Activated B cell treated with CpG ODN at 0.5 μM for 24 hours (primary cell): ENCODE measurements around the gene NUDT3. TPM values are rescaled to one million over a fixed set of nuclear protein-coding genes. Genes with fewer than 3 reads are reported as not detected.

Source experiments
- ATAC-seq: fragments of 200-7000 bp; cut with Tn5 transposase; one replicate; pipeline ENCODE4 v1.10.0; 2021; ENCODE audit warnings: low read depth, mild to moderate bottlenecking, moderate library complexity
- CTCF ChIA-PET: fragments of 350-600 bp; sonication (Branson Sonifier 250); formaldehyde crosslinking; loops from one replicate; lab custom pipeline; 2021; ENCODE audit warnings: antibody characterized with exemption; lab: Charles Lee
- POLR2A ChIA-PET: fragments of 350-600 bp; sonication (Branson Sonifier 250); formaldehyde crosslinking; loops from one replicate; lab custom pipeline; 2021; ENCODE audit warnings: antibody characterized with exemption; lab: Charles Lee
- DNase-seq: peaks from one replicate; pipeline ENCODE4 v3.0.0; 2022
- H3K27ac Mint-ChIP-seq: one replicate; pipeline ENCODE4 v1.8.0; 2020; ENCODE audit warnings: mixed read lengths
- H3K27me3 Mint-ChIP-seq: one replicate; pipeline ENCODE4 v1.8.0; 2021; ENCODE audit warnings: mixed read lengths
- H3K36me3 Mint-ChIP-seq: one replicate; pipeline ENCODE4 v1.8.0; 2021; ENCODE audit warnings: low read depth, mixed read lengths
- H3K4me1 Mint-ChIP-seq: one replicate; pipeline ENCODE4 v1.8.0; 2021; ENCODE audit warnings: mixed read lengths
- H3K4me3 Mint-ChIP-seq: one replicate; pipeline ENCODE4 v1.8.0; 2020; ENCODE audit warnings: mild to moderate bottlenecking, mixed read lengths
- H3K9me3 Mint-ChIP-seq: one replicate; pipeline ENCODE4 v1.8.0; 2020; ENCODE audit warnings: mixed read lengths
- intact Hi-C: fragments of 100-400 bp; cut with micrococcal nuclease; formaldehyde crosslinking; loops from one replicate; pipeline ENCODE4 v1.15.1; 2024
- total RNA-seq: library from RNA; stranded (reverse); gene quantifications from 2 replicates; pipeline ENCODE4 v1.2.3, GENCODE V29; 2022
- TF ChIP-seq, protein P1 (sequence below): fragments of 200-600 bp; IDR thresholded peaks from one replicate; pipeline ENCODE4 v1.8.0; 2022; ENCODE audit warnings: antibody characterized with exemption, mild to moderate bottlenecking

Gene NUDT3
- total RNA-seq, 1 donor from 2014 or later: 27.0 TPM

DNA sequence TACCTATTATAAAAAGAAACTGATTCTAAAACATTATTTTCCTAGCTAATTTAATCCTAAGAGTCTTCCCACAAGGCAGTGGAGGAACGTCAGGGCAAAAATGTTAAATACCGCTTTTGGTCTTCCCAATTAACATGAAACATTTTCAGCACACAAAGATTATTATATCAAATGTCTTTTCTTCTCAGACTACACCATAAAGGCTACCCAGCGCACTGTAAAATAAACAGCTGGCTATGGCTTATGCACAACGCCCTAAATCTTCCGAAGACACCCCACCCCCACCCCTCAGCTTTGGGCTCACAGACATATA lies 1.0 kb downstream of the NUDT3 start:
- Mint-ChIP-seq H3K36me3 (peaks cover 2% of the 10 kb centered on the region), H3K4me3 (no peak overlapping the region), H3K27me3 (no peaks in the 10 kb centered on the region), H3K4me1 (peaks cover 34% of the 10 kb centered on the region), H3K27ac (no peak overlapping the region), H3K9me3 (no peaks in the 10 kb centered on the region)
- intact Hi-C loops: loop anchor here (2.0 to 5.0 kb wide), 2 partner anchors 17 to 59 kb away; no protein-coding TSS in a partner anchor
- no peak for ATAC-seq
- DNase-seq: no peak
- TF ChIP-seq, protein P1, sequence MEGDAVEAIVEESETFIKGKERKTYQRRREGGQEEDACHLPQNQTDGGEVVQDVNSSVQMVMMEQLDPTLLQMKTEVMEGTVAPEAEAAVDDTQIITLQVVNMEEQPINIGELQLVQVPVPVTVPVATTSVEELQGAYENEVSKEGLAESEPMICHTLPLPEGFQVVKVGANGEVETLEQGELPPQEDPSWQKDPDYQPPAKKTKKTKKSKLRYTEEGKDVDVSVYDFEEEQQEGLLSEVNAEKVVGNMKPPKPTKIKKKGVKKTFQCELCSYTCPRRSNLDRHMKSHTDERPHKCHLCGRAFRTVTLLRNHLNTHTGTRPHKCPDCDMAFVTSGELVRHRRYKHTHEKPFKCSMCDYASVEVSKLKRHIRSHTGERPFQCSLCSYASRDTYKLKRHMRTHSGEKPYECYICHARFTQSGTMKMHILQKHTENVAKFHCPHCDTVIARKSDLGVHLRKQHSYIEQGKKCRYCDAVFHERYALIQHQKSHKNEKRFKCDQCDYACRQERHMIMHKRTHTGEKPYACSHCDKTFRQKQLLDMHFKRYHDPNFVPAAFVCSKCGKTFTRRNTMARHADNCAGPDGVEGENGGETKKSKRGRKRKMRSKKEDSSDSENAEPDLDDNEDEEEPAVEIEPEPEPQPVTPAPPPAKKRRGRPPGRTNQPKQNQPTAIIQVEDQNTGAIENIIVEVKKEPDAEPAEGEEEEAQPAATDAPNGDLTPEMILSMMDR: no peak
- ChIA-PET POLR2A (interaction anchor here (1.1 to 3.8 kb wide), 2 partner anchors 142 to 155 kb away, joined by 6 to 24 read pairs; partner anchors contain the start of genes HMGA1 and SMIM29), CTCF (interaction anchor here (4.8 kb wide), 1 partner anchor 142 kb away, joined by 31 read pairs; the partner anchor contains the start of gene SMIM29)

DNA sequence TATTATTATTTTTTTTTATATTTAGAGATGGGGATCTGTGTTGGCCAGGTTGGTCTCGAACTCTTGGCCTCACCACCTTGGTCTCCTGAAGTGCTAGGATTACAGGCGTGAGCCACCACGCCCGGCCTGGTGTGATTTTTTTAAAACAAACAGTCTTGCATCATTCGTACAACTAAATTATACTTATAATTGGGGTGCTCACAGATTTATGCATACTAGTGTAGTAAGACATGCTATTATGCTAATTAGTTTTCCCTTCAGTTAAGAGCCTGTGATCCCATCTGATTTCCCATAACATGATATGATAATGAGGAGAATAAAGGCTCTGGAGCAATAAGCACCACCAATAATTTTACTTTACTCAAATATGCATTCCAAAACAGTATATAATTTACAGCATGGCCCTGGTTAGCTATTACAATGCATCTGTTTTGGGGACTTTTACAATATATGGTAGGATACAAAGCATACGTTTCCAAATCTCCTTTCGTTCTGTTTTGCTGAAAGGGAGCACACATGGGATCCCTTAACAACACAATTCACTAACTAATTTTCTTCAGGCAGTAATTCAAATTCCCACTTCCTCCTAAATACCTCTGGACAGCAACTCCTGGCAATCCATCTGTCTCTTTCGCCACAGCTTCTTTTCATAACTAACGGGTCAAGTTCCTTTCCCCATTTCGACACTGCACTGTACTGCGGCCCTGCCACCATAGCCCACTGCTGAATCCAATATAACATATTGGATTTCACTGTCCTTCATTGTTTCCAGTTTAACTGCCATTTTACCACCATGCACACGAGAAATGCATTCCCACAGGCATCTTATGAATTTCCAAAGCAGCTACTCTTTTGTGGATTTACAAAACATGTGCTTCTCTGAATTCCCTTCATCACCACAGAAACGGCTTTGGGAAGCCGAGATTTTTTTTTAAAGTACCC lies 1.7 kb downstream of the NUDT3 start:
- H3K36me3 Mint-ChIP-seq: peaks cover 2% of the 10 kb centered on the region
- peaks cover 39% of the 10 kb centered on the region for H3K4me1 Mint-ChIP-seq
- H3K27me3 Mint-ChIP-seq: no peaks in the 10 kb centered on the region
- DNase-seq (no peak), ATAC-seq (no peak)
- intact Hi-C loops: loop anchor here (2.0 to 5.0 kb wide), 2 partner anchors 16 to 59 kb away; no protein-coding TSS in a partner anchor
- H3K27ac Mint-ChIP-seq: no peak overlapping the region
- H3K4me3 Mint-ChIP-seq: no peak overlapping the region
- CTCF ChIA-PET: interaction anchor here (4.8 kb wide), 1 partner anchor 141 kb away, joined by 31 read pairs; the partner anchor contains the start of gene SMIM29
- TF ChIP-seq, protein P1: no peak
- POLR2A ChIA-PET: interaction anchor here (1.0 to 3.8 kb wide), 3 partner anchors 95 to 154 kb away, joined by 3 to 24 read pairs (median 6); partner anchors contain the start of genes HMGA1 and SMIM29
- H3K9me3 Mint-ChIP-seq: no peaks in the 10 kb centered on the region

DNA sequence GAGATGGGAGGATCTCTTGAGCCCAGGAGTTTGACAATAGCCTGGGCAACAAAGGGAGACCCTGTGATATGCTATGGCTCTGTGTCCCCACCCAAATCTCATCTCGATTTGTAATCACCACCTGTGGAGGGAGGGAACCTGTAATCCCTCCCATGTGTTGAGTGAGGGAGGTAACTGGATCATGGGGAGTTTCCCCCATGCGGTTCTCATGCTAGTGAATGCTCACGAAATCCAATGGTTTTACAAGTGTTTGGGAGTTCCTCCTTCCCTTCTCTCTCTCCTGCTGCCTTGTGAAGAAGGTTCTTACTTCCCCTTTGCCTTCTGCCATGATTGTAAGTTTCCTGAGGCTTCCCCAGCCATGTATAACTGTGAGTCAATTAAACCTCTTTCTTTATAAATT lies 3.4 kb downstream of the NUDT3 start:
- CTCF ChIA-PET: interaction anchor here (4.8 kb wide), 1 partner anchor 140 kb away, joined by 31 read pairs; the partner anchor contains the start of gene SMIM29
- Mint-ChIP-seq H3K36me3 (peaks cover 2% of the 10 kb centered on the region), H3K27ac (no peak overlapping the region), H3K4me3 (no peak overlapping the region), H3K27me3 (no peaks in the 10 kb centered on the region), H3K9me3 (no peaks in the 10 kb centered on the region), H3K4me1 (peaks cover 51% of the 10 kb centered on the region)
- ATAC-seq (no peak), DNase-seq (no peak)
- POLR2A ChIA-PET: no interaction called here
- intact Hi-C loops: no loop called here
- TF ChIP-seq, protein P1: no peak

DNA sequence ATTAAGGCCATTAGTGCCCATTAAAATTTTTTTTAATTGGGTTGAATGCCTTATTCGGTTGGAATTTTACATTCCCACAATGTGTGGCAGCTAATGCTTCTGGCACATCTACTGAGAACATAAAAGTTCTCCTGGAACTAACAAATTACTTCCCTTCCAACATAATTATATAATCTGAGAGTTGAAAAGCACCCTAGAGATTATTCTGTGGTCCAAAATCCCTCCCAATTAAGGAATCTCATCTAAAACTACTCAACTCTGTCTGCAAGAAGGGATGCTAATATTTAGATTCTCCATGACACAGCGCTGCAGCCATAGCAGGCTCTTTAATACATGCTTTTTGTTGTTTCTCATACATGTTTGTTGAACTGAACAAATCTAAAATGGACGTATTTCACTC lies 4.0 kb downstream of the NUDT3 start:
- Mint-ChIP-seq H3K27me3 (no peaks in the 10 kb centered on the region), H3K9me3 (no peaks in the 10 kb centered on the region), H3K36me3 (peaks cover 6% of the 10 kb centered on the region), H3K4me1 (peaks cover 51% of the 10 kb centered on the region), H3K4me3 (no peak overlapping the region), H3K27ac (no peak overlapping the region)
- intact Hi-C loops: no loop called here
- no peak for ATAC-seq
- CTCF ChIA-PET: no interaction called here
- POLR2A ChIA-PET: no interaction called here
- TF ChIP-seq, protein P1: no peak
- DNase-seq: no peak
